HEK293T (cell line): ENCODE data around the gene SLC7A10.

Source experiments
- BHLHE40 ChIP-seq: fragments of 450-650 bp; IDR thresholded peaks from 2 replicates; pipeline ENCODE4 v1.6.1; 2016; ENCODE audit warnings: mild to moderate bottlenecking, moderate library complexity, borderline replicate concordance
- ELF4 ChIP-seq: fragments of 450-650 bp; IDR thresholded peaks from 2 replicates; pipeline ENCODE4 v1.6.1; 2017; ENCODE audit warnings: antibody characterized with exemption
- FOXA1 ChIP-seq: fragments of 450-650 bp; IDR thresholded peaks from 2 replicates; pipeline ENCODE4 v1.6.1; 2016; ENCODE audit warnings: mild to moderate bottlenecking
- FOXM1 ChIP-seq: fragments of 450-650 bp; IDR thresholded peaks from 2 replicates; pipeline ENCODE4 v1.6.1; 2017; ENCODE audit warnings: mild to moderate bottlenecking, borderline replicate concordance
- L3MBTL2 ChIP-seq: fragments of 450-650 bp; conservative IDR thresholded peaks from 2 replicates; pipeline ENCODE4 v1.6.1; 2016; ENCODE audit warnings: mild to moderate bottlenecking
- NFRKB ChIP-seq: fragments of 450-650 bp; IDR thresholded peaks from 2 replicates; pipeline ENCODE4 v1.6.1; 2016; ENCODE audit warnings: mild to moderate bottlenecking, moderate library complexity
- SP1 ChIP-seq: fragments of 450-650 bp; IDR thresholded peaks from 2 replicates; pipeline ENCODE4 v1.6.1; 2017
- SUZ12 ChIP-seq: fragments of 450-650 bp; IDR thresholded peaks from 2 replicates; pipeline ENCODE4 v1.6.1; 2016; ENCODE audit warnings: mild to moderate bottlenecking
- TARDBP ChIP-seq: fragments of 450-650 bp; IDR thresholded peaks from 2 replicates; pipeline ENCODE4 v1.6.1; 2016
- ZNF384 ChIP-seq: fragments of 450-650 bp; IDR thresholded peaks from 2 replicates; pipeline ENCODE4 v1.6.1; 2016
- TF ChIP-seq, protein P1 (sequence below): fragments of 450-650 bp; IDR thresholded peaks from 2 replicates; pipeline ENCODE4 v1.6.1; 2016

- no peak for TF ChIP-seq L3MBTL2
- TF ChIP-seq ZNF384 = no peak
- no peak for TF ChIP-seq TARDBP
- TF ChIP-seq SP1 = no peak
- TF ChIP-seq ELF4 = no peak
- TF ChIP-seq SUZ12 = no peak
- no peak for TF ChIP-seq BHLHE40
- TF ChIP-seq, protein P1, sequence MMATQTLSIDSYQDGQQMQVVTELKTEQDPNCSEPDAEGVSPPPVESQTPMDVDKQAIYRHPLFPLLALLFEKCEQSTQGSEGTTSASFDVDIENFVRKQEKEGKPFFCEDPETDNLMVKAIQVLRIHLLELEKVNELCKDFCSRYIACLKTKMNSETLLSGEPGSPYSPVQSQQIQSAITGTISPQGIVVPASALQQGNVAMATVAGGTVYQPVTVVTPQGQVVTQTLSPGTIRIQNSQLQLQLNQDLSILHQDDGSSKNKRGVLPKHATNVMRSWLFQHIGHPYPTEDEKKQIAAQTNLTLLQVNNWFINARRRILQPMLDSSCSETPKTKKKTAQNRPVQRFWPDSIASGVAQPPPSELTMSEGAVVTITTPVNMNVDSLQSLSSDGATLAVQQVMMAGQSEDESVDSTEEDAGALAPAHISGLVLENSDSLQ = no peak
- TF ChIP-seq FOXA1 = no peak
- no peak for TF ChIP-seq NFRKB
- no peak for TF ChIP-seq FOXM1
These were observed 13.7 kb upstream of the SLC7A10 start for GRCh38 chr19:33239223-33239975.
